8988T (cell line): ENCODE measurements around the gene PRKAR1B.

Experiments
- DNase-seq: peaks from one replicate; pipeline ENCODE4 v3.0.0; 2011

PRKAR1B gene

DNA sequence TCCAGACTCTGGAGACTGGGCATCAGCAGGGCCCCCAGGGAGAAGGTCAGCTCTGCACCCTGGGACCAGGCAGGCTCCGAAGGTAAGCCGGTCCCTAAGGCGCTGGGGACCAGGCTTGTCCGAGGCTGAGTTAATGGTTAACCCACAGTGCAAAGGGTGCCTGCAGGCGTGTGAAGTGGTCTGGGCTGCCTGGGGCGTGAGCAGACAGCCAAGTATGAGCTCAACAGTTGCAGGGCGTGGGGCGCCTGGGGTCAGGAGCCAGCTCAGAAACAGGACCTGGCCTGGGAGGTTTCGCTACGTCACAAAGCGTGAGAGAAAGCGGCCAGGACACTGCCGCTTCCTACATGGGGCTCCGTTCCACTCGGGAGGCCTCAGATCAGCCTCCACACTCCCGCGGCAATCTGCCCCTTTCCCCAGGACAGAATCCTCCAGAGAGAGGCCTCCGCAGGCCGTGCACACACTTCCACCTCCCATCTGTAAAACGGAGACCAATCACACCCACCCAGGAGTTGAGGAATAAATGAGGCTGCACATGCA is 223.4 kb downstream of the PRKAR1B start:
- no peak for DNase-seq

DNA sequence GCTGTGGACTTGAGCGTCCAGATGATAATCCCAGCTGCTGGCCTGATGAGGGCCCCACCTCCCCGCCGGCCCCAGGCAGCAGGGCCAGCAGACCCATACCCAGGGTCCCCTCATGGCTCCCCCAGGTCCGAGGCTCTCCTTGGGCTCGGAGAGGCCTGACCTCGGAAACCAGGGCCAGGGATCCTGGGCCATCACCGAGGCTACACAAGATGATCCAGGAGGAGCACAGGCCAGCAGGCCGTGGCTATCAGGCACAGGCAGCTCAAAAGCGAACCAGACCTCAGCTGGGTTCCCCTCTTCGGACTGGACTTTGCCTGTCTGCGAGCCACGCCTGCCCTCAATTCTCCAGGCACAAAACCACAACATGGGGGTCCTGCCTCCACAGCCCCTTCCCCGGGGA is 224.8 kb downstream of the PRKAR1B start:
- no peak for DNase-seq

DNA sequence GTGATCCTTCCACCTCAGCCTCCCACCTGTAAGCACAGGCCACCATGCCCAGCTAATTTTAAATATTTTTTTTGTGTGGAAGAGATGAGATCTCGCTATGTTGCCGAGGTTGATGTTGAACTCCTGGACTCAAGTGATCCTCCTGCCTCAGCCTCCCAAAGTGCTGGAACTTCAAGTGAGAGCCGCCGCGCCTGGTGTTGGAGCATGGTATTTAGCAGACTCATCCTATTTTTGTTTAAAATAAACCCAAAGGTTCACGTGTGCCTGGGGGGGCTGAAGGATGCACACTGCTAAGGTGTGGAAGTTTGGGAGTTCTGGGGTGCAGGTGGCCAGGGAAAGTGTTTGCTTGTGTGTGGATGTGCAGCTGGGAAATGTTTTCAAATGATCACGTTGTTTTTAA is 225.6 kb downstream of the PRKAR1B start:
- no peak for DNase-seq

DNA sequence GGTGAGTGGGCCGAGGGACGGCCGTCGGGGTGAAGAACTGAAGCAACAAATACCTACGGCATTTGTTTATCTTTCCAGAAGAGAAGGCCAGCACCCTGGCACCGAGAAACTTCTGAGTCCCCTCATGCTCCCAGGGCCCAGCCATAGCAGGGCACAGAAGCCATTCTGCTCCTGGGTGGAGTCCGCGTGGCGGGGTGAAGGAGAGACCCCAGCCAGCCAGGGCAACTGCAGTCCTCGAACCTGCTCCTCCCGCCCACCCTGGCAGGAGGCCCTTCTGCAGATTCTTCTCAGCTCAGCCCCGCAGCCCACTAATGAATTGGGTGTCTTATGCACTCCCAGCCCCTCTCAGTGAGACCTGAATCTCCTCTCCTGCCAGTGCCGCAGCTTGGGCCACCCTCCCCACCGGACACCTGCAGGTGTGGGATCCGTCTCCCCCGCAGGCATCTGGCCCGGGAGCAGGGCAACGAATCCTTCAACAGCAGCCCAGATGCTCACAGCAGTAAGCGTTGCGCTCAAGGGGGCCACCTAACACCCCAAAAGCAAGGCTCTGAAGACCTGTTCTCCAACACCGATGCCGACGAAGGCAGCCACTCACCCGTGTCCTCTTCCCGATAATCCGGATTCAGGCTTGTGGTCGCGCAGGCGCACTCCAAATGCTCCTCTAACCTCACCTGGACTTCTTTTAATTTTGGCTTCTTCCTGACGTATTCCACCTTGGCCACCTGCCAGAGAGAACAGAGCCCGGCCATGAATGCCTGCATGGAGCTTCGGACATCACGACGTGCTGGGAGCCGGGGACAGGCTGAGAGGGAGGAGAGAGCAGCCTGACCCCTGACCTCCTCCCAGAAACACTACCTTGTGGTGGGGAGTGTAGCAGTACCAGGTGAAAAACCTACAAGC is 226.3 kb downstream of the PRKAR1B start:
- no peak for DNase-seq

DNA sequence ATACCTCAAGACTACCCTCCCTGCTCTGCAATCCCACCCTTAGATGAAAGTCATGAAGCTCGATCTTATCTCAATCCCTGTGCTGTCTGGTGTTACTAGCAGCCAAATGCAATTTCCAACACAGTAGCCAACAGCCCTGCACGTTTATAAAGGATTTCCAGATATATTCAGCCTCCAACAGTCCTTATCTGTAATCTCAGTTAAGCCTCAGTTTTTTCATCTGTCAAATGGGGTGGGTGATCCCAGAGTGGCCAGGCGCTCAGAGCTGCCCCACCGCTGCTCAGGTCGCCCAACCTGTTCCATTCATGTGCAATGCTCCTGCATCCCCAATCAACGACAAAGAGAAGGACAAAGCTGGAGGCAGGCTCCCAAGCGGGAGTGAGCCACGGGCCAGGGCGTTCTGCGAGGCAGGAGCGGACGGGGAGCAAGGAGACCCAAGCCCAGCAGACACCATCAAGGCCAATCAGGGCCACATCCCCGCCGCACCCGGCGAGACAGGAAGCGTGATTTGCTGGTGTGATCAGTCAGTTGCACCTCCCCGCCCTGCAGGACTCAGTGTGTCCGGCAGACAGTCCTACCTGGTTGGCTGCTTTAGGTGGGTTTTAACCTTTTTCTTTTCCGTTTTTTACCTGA is 227.1 kb downstream of the PRKAR1B start:
- DNase-seq: no peak
